Liver (tissue), 9 donors: ENCODE results near the gene ST3GAL2. TPM values are rescaled to one million over a fixed set of nuclear protein-coding genes. Genes with fewer than 3 reads are reported as not detected.
"Not testable (repeated sequence)": the region's sequence is repeated elsewhere in the genome, so short reads cannot be mapped to it uniquely, and the experiment has no call there.

Experiments
- DNase-seq: peaks from one replicate; pipeline ENCODE4 v3.0.0-alpha.2; 2017; ENCODE audit warnings: low spot score
- H3K27ac ChIP-seq, 2 donors: one replicate each; pipeline ENCODE4 v1.7.0; 2013; ENCODE audit warnings: inconsistent platforms in 2 of 2, low read length in 2 of 2, control low read depth in 1 of 2, low read depth in 1 of 2, mild to moderate bottlenecking in 1 of 2
- H3K27me3 ChIP-seq, 4 donors: one replicate each; pipeline versions ENCODE4 v1.6.1 to v1.7.0; 2013; ENCODE audit warnings: low read length in 3 of 4, inconsistent platforms in 1 of 4, mild to moderate bottlenecking in 1 of 4, moderate library complexity in 1 of 4; ENCODE audit not compliant: control insufficient read depth in 4 of 4, insufficient read depth in 4 of 4
- H3K36me3 ChIP-seq, 4 donors: one replicate each; pipeline versions ENCODE4 v1.6.1 to v1.7.0; 2013; ENCODE audit warnings: low read length in 3 of 4, mild to moderate bottlenecking in 3 of 4, low read depth in 1 of 4, moderate library complexity in 1 of 4; ENCODE audit not compliant: control insufficient read depth in 4 of 4, insufficient read depth in 3 of 4
- H3K4me1 ChIP-seq, 4 donors: one replicate each; pipeline versions ENCODE4 v1.6.1 to v1.7.0; 2013; ENCODE audit warnings: low read length in 3 of 4, mild to moderate bottlenecking in 3 of 4, moderate library complexity in 1 of 4; ENCODE audit not compliant: control insufficient read depth in 4 of 4, insufficient read depth in 4 of 4
- H3K4me3 ChIP-seq, 3 donors: one replicate each; pipeline versions ENCODE4 v1.6.1 to v1.7.0; 2013; ENCODE audit warnings: low read length in 3 of 3, control low read depth in 1 of 3, low read depth in 1 of 3, mild to moderate bottlenecking in 1 of 3
- H3K9ac ChIP-seq, 2 donors: one replicate each; pipeline ENCODE4 v1.7.0; 2013; ENCODE audit warnings: low read length in 2 of 2, mild to moderate bottlenecking in 2 of 2, moderate library complexity in 2 of 2, control low read depth in 1 of 2, low read depth in 1 of 2
- H3K9me3 ChIP-seq, 4 donors: one replicate each; pipeline versions ENCODE4 v1.6.1 to v1.7.0; 2013; ENCODE audit warnings: low read length in 3 of 4; ENCODE audit not compliant: control insufficient read depth in 4 of 4
- EGR1 ChIP-seq, 2 donors: IDR thresholded peaks; 2 replicates each; pipeline ENCODE4 v1.6.1; 2016 to 2018; ENCODE audit warnings: antibody characterized with exemption in 2 of 2, low read depth in 2 of 2
- FOXA2 ChIP-seq: IDR thresholded peaks from 2 replicates; pipeline ENCODE4 v1.6.1; 2016; ENCODE audit warnings: antibody characterized with exemption
- JUND ChIP-seq, 2 donors: IDR thresholded peaks; 2 replicates each; pipeline ENCODE4 v1.6.1; 2016; ENCODE audit warnings: antibody characterized with exemption in 2 of 2
- NR2F2 ChIP-seq: IDR thresholded peaks from 2 replicates; pipeline ENCODE4 v1.6.1; 2016; ENCODE audit warnings: antibody characterized with exemption
- RAD21 ChIP-seq, 2 donors: IDR thresholded peaks; 2 replicates each; pipeline ENCODE4 v1.6.1; 2016; ENCODE audit warnings: antibody characterized with exemption in 2 of 2, mild to moderate bottlenecking in 2 of 2
- RXRA ChIP-seq, 2 donors: IDR thresholded peaks; 2 replicates each; pipeline ENCODE4 v1.6.1; 2017 to 2018; ENCODE audit warnings: antibody characterized with exemption in 2 of 2, mild to moderate bottlenecking in 1 of 2
- SP1 ChIP-seq: IDR thresholded peaks from 2 replicates; pipeline ENCODE4 v1.6.1; 2018; ENCODE audit warnings: antibody characterized with exemption, mild to moderate bottlenecking
- TAF1 ChIP-seq: conservative IDR thresholded peaks from 2 replicates; pipeline ENCODE4 v1.6.1; 2016; ENCODE audit warnings: antibody characterized with exemption, mild to moderate bottlenecking
- WGBS: extraction: QIAGEN DNeasy Blood & Tissue Kit; methylation state at CpG from one replicate; pipeline ENCODE4 v1.1.7; 2013; 5-methylcytosine and 5-hydroxymethylcytosine counted together
- polyA plus RNA-seq, 2 donors: library from polyadenylated mRNA; stranded (reverse) in 1 of 2; unstranded in 1 of 2; fragments of 200-250 nt in 1 of 2; fragments of >200 nt in 1 of 2; fragmentation: Nextera tagmentation in 1 of 2; extraction: Ambion mirVana in 1 of 2; gene quantifications; one replicate each; pipeline versions ENCODE4 v1.2.1 to v1.2.3, GENCODE V29; 2013 to 2015
- total RNA-seq, 2 donors: library from RNA; depleted of rRNA; stranded (reverse); fragments of >200 nt; gene quantifications; one replicate each; pipeline ENCODE4 v1.2.3, GENCODE V29; 2014
- TF ChIP-seq, protein P1 (sequence below): IDR thresholded peaks from 2 replicates; pipeline ENCODE4 v1.6.1; 2016; ENCODE audit warnings: antibody characterized with exemption
- TF ChIP-seq, protein P2 (sequence below): fragments of 150-350 bp; IDR thresholded peaks from 2 replicates; pipeline ENCODE4 v1.5.1; 2017; ENCODE audit warnings: improper control_type of control experiment, low read depth, low read length; ENCODE audit not compliant: missing input control
- TF ChIP-seq, protein P3 (sequence below): IDR thresholded peaks from 2 replicates; pipeline ENCODE4 v1.6.1; 2016; ENCODE audit warnings: antibody characterized with exemption, mild to moderate bottlenecking
- TF ChIP-seq, protein P4 (sequence below): IDR thresholded peaks from 2 replicates; pipeline ENCODE4 v1.6.1; 2016; ENCODE audit warnings: antibody characterized with exemption
- TF ChIP-seq, protein P5 (sequence below): IDR thresholded peaks from 2 replicates; pipeline ENCODE4 v1.6.1; 2016; ENCODE audit warnings: antibody characterized with exemption
- donor health status: healthy.
- donor health status: healthy.
- donor health status: healthy.
- donor health status: healthy.
- donor health status: healthy.

Gene ST3GAL2
- total and polyA plus RNA-seq, 4 donors, result 3.9 to 53.1 (median 12.9) TPM

DNA sequence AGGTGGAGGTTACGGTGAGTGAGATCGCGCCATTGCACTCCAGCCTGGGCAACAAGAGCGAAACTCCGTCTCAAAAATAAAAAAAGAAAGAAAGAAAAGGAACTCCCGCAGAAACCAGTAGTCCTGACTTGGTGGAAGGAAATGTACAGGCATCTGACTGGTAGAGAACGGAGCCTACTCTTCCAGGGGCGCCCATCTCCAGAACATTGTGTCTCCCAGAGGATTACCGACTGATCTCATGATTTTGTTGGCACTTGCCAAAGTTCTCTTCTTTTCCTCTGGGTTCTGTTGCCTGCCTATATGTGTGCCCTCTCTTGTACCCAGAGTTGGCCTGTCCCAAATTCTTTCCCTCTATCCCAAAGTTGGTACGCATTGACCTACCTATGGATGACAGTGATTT is 68.0 kb downstream of the ST3GAL2 start (continued):
- TF ChIP-seq EGR1 (IDR thresholded peaks at IDR 0.05; ENCODE audit: low read depth in 2 of 2) (no peak), NR2F2 (no peak), FOXA2 (no peak), RAD21 (IDR thresholded peaks at IDR 0.05) (no peak), SP1 (no peak), JUND (IDR thresholded peaks at IDR 0.05) (no peak), TAF1 (no peak)
- TF ChIP-seq, protein P1, sequence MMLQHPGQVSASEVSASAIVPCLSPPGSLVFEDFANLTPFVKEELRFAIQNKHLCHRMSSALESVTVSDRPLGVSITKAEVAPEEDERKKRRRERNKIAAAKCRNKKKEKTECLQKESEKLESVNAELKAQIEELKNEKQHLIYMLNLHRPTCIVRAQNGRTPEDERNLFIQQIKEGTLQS, result no peak

DNA sequence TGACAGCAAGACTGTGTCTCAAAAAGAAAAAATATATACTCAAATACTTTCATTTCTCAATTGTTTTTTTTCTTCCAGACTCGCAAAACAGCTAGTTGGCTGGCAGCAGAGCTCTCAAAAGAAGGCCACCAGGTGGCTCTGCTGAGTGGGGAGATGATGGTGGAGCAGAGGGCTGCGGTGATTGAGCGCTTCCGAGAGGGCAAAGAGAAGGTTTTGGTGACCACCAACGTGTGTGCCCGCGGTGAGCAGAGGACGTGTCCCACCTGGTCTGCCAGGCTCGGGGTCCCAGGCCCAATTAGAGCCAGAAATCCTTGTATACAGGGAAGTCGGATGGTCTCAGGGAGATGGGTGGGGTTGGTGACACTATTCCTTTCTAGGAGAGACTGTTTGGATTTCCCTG is 68.8 kb downstream of the ST3GAL2 start:
- H3K4me1 ChIP-seq, H3K27me3 ChIP-seq, H3K27ac ChIP-seq, H3K4me3 ChIP-seq, DNase-seq, H3K9ac ChIP-seq, H3K9me3 ChIP-seq: not testable (repeated sequence)
- 64% methylated on average over 10 of the region's 10 CpGs for WGBS
- TF ChIP-seq RAD21 (IDR thresholded peaks at IDR 0.05), result peak; percentile 67 to 73
- TF ChIP-seq, protein P2, sequence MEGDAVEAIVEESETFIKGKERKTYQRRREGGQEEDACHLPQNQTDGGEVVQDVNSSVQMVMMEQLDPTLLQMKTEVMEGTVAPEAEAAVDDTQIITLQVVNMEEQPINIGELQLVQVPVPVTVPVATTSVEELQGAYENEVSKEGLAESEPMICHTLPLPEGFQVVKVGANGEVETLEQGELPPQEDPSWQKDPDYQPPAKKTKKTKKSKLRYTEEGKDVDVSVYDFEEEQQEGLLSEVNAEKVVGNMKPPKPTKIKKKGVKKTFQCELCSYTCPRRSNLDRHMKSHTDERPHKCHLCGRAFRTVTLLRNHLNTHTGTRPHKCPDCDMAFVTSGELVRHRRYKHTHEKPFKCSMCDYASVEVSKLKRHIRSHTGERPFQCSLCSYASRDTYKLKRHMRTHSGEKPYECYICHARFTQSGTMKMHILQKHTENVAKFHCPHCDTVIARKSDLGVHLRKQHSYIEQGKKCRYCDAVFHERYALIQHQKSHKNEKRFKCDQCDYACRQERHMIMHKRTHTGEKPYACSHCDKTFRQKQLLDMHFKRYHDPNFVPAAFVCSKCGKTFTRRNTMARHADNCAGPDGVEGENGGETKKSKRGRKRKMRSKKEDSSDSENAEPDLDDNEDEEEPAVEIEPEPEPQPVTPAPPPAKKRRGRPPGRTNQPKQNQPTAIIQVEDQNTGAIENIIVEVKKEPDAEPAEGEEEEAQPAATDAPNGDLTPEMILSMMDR, result peak; percentile 31
- peaks cover 16 to 71% (median 36%) of the 10 kb centered on the region in 4 donors for H3K36me3 ChIP-seq

DNA sequence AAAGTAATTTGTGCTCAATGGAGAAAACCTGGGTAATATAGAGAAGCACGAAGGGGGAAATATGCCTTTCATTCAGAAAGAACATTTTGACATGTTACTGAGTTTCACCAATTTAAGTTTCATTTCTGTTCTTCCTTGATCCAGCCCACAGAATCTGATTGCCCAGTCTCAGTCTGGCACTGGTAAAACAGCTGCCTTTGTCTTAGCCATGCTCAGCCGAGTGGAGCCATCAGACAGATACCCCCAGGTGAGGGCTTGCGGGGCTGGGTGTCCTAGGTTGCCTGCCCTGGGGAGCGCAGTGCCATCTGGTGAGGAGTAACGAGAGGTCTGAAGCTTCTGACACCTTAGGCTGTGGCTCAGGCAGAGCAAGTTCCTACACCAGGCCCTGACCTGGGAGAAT is 74.5 kb downstream of the ST3GAL2 start:
- H3K4me1 ChIP-seq, result no peaks in the 10 kb centered on the region
- DNase-seq, result no peak
- no peaks in the 10 kb centered on the region for H3K9me3 ChIP-seq
- H3K4me3 ChIP-seq, result no peak overlapping the region
- H3K36me3 ChIP-seq, result peaks cover 22 to 75% (median 49%) of the 10 kb centered on the region in 4 donors
- 94% methylated on average over 5 of the region's 5 CpGs for WGBS
- H3K9ac ChIP-seq, result no peak overlapping the region
- TF ChIP-seq, protein P3, sequence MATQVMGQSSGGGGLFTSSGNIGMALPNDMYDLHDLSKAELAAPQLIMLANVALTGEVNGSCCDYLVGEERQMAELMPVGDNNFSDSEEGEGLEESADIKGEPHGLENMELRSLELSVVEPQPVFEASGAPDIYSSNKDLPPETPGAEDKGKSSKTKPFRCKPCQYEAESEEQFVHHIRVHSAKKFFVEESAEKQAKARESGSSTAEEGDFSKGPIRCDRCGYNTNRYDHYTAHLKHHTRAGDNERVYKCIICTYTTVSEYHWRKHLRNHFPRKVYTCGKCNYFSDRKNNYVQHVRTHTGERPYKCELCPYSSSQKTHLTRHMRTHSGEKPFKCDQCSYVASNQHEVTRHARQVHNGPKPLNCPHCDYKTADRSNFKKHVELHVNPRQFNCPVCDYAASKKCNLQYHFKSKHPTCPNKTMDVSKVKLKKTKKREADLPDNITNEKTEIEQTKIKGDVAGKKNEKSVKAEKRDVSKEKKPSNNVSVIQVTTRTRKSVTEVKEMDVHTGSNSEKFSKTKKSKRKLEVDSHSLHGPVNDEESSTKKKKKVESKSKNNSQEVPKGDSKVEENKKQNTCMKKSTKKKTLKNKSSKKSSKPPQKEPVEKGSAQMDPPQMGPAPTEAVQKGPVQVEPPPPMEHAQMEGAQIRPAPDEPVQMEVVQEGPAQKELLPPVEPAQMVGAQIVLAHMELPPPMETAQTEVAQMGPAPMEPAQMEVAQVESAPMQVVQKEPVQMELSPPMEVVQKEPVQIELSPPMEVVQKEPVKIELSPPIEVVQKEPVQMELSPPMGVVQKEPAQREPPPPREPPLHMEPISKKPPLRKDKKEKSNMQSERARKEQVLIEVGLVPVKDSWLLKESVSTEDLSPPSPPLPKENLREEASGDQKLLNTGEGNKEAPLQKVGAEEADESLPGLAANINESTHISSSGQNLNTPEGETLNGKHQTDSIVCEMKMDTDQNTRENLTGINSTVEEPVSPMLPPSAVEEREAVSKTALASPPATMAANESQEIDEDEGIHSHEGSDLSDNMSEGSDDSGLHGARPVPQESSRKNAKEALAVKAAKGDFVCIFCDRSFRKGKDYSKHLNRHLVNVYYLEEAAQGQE, result no peak
- TF ChIP-seq, protein P1, result no peak
- TF ChIP-seq, protein P4, sequence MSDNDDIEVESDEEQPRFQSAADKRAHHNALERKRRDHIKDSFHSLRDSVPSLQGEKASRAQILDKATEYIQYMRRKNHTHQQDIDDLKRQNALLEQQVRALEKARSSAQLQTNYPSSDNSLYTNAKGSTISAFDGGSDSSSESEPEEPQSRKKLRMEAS, result no peak
- TF ChIP-seq RXRA (IDR thresholded peaks at IDR 0.05) (no peak), EGR1 (IDR thresholded peaks at IDR 0.05; ENCODE audit: low read depth in 2 of 2) (no peak), SP1 (no peak), FOXA2 (no peak), JUND (IDR thresholded peaks at IDR 0.05) (no peak), TAF1 (no peak)
- TF ChIP-seq, protein P5, sequence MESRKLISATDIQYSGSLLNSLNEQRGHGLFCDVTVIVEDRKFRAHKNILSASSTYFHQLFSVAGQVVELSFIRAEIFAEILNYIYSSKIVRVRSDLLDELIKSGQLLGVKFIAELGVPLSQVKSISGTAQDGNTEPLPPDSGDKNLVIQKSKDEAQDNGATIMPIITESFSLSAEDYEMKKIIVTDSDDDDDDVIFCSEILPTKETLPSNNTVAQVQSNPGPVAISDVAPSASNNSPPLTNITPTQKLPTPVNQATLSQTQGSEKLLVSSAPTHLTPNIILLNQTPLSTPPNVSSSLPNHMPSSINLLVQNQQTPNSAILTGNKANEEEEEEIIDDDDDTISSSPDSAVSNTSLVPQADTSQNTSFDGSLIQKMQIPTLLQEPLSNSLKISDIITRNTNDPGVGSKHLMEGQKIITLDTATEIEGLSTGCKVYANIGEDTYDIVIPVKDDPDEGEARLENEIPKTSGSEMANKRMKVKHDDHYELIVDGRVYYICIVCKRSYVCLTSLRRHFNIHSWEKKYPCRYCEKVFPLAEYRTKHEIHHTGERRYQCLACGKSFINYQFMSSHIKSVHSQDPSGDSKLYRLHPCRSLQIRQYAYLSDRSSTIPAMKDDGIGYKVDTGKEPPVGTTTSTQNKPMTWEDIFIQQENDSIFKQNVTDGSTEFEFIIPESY, result no peak
- TF ChIP-seq, protein P2, result no peak
- H3K27me3 ChIP-seq, result no peaks in the 10 kb centered on the region
- no peak overlapping the region for H3K27ac ChIP-seq
